ENCODE results near the gene TNFAIP8L3.

DNA sequence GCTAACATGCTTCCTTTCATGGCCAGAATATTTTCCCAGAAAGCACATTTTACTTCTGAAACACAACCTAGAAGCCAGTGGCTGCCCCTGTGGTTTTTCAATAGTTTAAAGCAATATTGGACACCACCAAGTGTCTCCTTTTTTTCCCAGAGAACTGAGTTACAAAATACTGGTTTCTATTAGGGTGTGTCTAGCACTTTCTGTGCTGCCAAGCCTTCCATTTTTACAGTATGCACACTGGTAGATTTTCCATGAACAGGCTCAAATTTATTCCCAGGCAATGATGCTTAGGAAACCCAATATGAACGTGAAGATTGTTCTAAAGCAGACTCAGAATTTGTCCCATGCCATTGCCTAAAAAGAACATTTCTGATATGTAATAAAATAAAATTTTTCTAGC lies 7.2 kb downstream of the TNFAIP8L3 start:
- no peak for TF ChIP-seq CTCF (IDR thresholded peaks at IDR 0.05 in 8 of 11, conservative IDR thresholded peaks at IDR 0.05 in 3 of 11)
- no peak for TF ChIP-seq POLR2A (IDR thresholded peaks at IDR 0.05)
- TF ChIP-seq POLR2AphosphoS5 (IDR thresholded peaks at IDR 0.05) = no peak
